GM12891 (cell line): Measurements from ENCODE around the gene ATG7.
"Not testable (repeated sequence)": the region's sequence is repeated elsewhere in the genome, so short reads cannot be mapped to it uniquely, and the experiment has no call there.

Experiments used
- DNase-seq: peaks from one replicate; pipeline ENCODE4 v3.0.0; 2011; ENCODE audit warnings: low spot score; ENCODE audit not compliant: insufficient read length
- FAIRE-seq: peaks from 2 replicates; lab custom pipeline; 2011; peaks lifted over from hg19 to GRCh38; lab: Jason Lieb, UNC
- PAX5 ChIP-seq: IDR thresholded peaks from 2 replicates; pipeline ENCODE4 v1.6.1; 2011; ENCODE audit warnings: low read length, moderate library complexity, mild to moderate bottlenecking; ENCODE audit not compliant: insufficient read depth, severe bottlenecking
- POLR2A ChIP-seq: IDR thresholded peaks from 2 replicates; pipeline ENCODE4 v1.6.1; 2011; ENCODE audit warnings: low read depth, low read length, control low read depth
- POLR2AphosphoS5 ChIP-seq: IDR thresholded peaks from 2 replicates; pipeline ENCODE4 v1.6.1; 2011; ENCODE audit warnings: low read depth, low read length, control low read depth
- POU2F2 ChIP-seq: IDR thresholded peaks from 2 replicates; pipeline ENCODE4 v1.6.1; 2011; ENCODE audit warnings: low read depth, mild to moderate bottlenecking, control low read depth, low read length, moderate library complexity
- SPI1 ChIP-seq: IDR thresholded peaks from 2 replicates; pipeline ENCODE4 v1.6.1; 2011; ENCODE audit warnings: low read depth, low read length, control low read depth
- TAF1 ChIP-seq: IDR thresholded peaks from 2 replicates; pipeline ENCODE4 v1.6.1; 2011; ENCODE audit warnings: low read depth, low read length, control low read depth

ATG7 gene

DNA sequence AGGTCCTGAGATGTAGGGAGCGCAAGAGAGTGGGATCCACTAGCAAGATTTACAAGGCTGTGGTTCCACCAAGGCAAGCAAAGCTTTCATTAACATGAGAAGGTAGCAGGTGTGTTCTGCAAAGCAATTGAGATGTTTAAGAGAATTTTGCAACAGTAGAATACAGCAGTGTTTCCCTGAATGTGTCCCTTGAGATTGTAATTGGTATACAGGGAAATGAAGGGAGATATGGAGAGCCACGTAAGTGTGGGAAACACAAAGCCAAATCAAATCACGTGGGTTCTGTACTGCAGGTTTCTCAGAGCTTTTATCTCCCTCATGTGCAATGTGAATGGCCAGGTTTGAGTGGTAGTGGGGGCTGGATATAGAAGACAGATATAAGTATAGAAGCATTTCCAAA lies 67.3 kb downstream of the ATG7 start:
- TF ChIP-seq TAF1: no peak
- no peak for TF ChIP-seq POU2F2
- no peak for TF ChIP-seq POLR2AphosphoS5
- TF ChIP-seq PAX5: no peak
- TF ChIP-seq POLR2A: no peak
- no peak for TF ChIP-seq SPI1
- FAIRE-seq (no peak), DNase-seq (no peak)

GRCh38 chr3:11346416-11346815 lies 74.2 kb downstream of the ATG7 start:
- TF ChIP-seq POLR2AphosphoS5: no peak
- no peak for TF ChIP-seq POLR2A
- no peak for TF ChIP-seq TAF1
- TF ChIP-seq SPI1: no peak
- no peak for TF ChIP-seq POU2F2
- TF ChIP-seq PAX5: no peak
- FAIRE-seq (no peak), DNase-seq (no peak)

GRCh38 chr3:11348877-11349276 lies 76.7 kb downstream of the ATG7 start:
- not testable (repeated sequence) for DNase-seq, FAIRE-seq

GRCh38 chr3:11349446-11349845 lies 77.2 kb downstream of the ATG7 start:
- no peak for FAIRE-seq
- TF ChIP-seq SPI1: no peak
- no peak for TF ChIP-seq PAX5
- TF ChIP-seq POLR2A: no peak
- TF ChIP-seq TAF1: no peak
- no peak for TF ChIP-seq POLR2AphosphoS5
- TF ChIP-seq POU2F2: no peak
- DNase-seq: no peak

DNA sequence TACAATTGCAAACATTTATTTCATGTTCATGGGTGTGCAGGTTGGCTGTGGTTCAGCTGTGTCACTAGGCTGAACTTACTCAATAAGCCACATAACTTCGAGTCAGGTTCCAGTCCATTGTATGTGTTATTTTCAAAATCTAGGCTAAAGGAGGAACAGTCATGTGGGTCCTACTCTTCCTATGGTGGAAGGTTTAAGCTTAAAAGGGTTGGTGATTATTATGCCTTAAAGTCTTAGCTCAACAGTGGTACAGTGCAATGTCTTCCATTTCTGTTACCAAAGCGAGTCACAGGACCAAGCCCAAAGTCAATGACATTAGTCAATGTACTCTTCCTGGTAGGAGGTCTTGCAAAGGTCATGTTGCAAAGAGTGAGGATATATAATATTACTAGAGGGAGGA lies 78.2 kb downstream of the ATG7 start:
- DNase-seq: no peak
- FAIRE-seq: no peak
- TF ChIP-seq TAF1: no peak
- no peak for TF ChIP-seq SPI1

DNA sequence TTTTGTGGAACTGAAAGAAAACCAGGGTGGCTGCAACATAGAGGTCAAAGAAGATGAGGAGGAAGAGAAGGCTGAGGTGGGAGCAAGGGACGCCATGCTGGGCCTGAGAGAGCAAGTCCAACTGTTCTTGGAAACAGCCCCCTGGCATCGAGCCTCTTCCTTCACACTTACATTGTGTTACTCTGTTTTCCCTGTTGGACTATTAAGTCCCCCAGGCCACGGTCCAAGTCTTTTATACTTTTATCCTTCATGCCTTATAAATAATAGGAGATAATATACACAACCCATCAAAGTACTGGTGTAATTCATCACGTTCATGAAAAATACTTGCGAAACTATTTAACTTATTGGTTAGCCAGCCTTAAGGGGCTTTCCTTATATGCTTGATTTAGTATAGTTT lies 79.3 kb downstream of the ATG7 start:
- no peak for TF ChIP-seq POU2F2
- DNase-seq (no peak), FAIRE-seq (no peak)

DNA sequence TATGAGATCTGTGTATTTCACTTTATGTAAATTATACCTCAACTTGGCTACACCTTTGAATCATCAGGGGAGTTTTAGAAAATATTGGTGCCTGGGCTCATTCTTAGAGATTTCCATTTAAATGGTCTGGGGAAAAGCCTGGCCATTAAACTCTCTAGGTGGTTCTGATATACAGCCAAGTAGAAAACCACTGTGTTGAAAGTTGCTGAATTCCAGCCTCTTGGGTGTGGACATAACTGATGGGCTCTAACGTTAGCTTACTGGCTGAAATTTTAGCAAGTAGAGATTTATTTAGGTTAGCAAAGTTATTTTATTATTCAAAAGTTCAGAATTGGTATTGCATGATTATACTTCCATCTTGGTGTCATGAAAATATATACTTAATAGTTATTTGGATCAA lies 84.1 kb downstream of the ATG7 start:
- FAIRE-seq (no peak), DNase-seq (no peak)
- TF ChIP-seq SPI1: no peak
- no peak for TF ChIP-seq POU2F2
- TF ChIP-seq TAF1: no peak
- no peak for TF ChIP-seq POLR2A
- no peak for TF ChIP-seq POLR2AphosphoS5
- no peak for TF ChIP-seq PAX5

DNA sequence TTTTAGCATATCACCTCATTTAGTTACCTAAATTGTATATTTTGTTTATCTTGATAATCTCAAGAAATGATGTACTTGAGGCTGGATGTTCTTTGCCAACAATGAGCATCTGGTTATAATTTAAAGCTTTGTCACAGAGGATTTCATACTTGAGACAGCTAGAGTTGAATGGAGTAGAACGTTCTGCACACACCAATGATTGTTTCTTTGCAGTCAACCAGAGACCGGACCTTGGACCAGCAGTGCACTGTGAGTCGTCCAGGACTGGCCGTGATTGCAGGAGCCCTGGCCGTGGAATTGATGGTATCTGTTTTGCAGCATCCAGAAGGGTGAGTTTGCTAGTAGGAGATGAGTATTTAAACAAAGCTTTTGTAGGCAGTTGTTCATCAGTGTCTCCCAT lies 90.4 kb downstream of the ATG7 start:
- no peak for FAIRE-seq
- TF ChIP-seq POLR2A (no peak), POLR2AphosphoS5 (no peak), TAF1 (no peak)
- DNase-seq: no peak

DNA sequence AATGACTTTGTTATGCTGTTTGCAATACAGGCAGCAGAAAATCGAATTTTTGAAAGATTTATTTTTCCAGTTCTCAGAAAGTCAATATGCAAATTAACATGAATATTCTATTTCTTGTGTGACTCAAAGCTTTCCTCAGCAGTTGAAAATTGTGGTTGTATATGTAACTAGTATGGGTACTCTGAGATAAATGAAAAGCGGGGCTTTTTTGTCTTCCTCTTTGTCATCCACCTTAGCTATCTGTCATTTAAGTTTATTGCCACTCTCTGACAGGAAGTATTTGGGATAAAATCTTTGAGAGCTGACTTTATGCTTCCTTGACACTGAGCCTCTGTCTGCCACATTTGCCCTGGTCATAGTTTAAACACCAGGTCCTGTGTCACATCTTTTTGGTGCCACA lies 91.5 kb downstream of the ATG7 start:
- DNase-seq: no peak
- TF ChIP-seq SPI1 (no peak), POLR2A (no peak), POLR2AphosphoS5 (no peak), POU2F2 (no peak), PAX5 (no peak), TAF1 (no peak)
- FAIRE-seq: no peak

DNA sequence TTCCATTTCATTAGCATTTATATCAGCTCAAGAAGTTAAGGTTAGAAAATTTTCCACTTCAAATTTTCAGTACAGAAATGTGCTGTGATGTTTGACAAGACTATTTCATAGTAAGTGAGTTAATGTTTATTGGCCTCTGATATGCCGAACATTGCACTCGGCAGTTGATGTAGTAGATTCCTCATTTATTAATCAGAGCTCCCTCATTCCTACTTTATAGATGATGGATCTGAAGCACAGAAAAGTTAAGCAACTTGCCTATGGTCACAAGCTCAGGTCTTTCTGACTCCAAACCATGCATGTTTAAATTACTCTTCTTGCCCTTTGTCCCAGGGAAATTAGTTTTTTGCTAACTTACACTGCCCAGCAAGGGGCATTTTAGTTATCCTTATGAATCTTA lies 92.0 kb downstream of the ATG7 start:
- TF ChIP-seq PAX5 (no peak), TAF1 (no peak), POU2F2 (no peak), POLR2A (no peak), POLR2AphosphoS5 (no peak), SPI1 (no peak)
- DNase-seq (no peak), FAIRE-seq (no peak)

DNA sequence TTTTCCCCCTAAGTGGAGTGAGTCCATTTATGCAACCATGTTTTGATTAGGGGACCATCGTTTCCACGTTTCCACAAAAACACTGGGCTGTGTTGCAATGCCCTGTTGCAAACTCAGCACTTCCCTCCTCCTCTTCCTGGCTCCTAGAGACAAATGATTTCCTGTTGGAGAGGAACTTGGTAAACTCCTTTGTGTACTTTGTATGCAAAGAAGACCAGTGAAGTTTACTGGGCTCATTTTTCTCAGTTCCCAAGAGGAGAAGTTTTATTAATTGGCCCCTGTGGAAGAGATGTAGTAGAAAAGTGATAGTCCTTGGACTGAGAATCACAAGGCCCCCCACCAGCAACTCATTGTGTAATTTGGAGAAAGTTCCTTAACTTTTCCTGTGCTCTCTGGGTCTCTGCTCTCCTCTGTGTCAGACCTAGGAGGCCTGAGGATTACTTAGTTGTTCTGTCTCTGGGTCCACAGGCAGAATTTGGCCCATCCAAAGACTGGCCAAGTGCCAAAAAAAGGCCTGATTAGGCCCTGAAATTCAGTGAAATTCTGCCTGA lies 95.0 kb downstream of the ATG7 start:
- no peak for TF ChIP-seq SPI1
- no peak for TF ChIP-seq POLR2AphosphoS5
- TF ChIP-seq PAX5: no peak
- TF ChIP-seq TAF1: no peak
- TF ChIP-seq POU2F2: no peak
- no peak for TF ChIP-seq POLR2A
- FAIRE-seq (no peak), DNase-seq (no peak)
